Heart left ventricle (tissue), 13 donors: ENCODE results near the gene FUT3.

Experiments used
- POLR2A ChIP-seq, 2 donors: fragments of 450-650 bp; IDR thresholded peaks; one replicate each; pipeline ENCODE4 v1.6.1; 2017; ENCODE audit warnings: antibody characterized with exemption in 2 of 2, mild to moderate bottlenecking in 2 of 2, moderate library complexity in 2 of 2
- TF ChIP-seq, protein P1 (sequence below), 12 donors: fragments of 200-600 bp; sonication (generic) in 4 of 12; IDR thresholded peaks; one replicate each; pipeline versions ENCODE4 v1.5.0 to v1.8.0; 2018 to 2022; ENCODE audit warnings: antibody characterized with exemption in 12 of 12, mild to moderate bottlenecking in 5 of 12
- donor health status: ischemic (EF 13 %, LVEDD 7.1; RV severe dilation, severe dysfunction).
- donor health status: DM: no; HTN: yes; CAD: no.
- donor health status: DM: no; HTN: no; CAD: no.
- donor health status: ischemic (EF 25% LVEDD 6.9; RV normal size, moderate dysfunction).
- donor health status: ischemic (EF 25% LVEDD 5.7; RV mildly dilated, moderate dysfunction).
- donor health status: ischemic (EF 35%, LVEDD 5.7; RV mildly dilated, moderate dysfunction).
- donor health status: nonischemic (EF 11% LVEDD 7.7; RV severe dilation, severe dysfunction).
- donor health status: DM: yes; HTN: yes; CAD: no.
- donor health status: PGD.
- donor health status: ischemic (EF 29% LVEDD 5.4; RV normal size, mild dysfunction).
- donor health status: nonischemic (EF 23%, LVEDD 6.1; RV moderate dilation, normal function).

DNA sequence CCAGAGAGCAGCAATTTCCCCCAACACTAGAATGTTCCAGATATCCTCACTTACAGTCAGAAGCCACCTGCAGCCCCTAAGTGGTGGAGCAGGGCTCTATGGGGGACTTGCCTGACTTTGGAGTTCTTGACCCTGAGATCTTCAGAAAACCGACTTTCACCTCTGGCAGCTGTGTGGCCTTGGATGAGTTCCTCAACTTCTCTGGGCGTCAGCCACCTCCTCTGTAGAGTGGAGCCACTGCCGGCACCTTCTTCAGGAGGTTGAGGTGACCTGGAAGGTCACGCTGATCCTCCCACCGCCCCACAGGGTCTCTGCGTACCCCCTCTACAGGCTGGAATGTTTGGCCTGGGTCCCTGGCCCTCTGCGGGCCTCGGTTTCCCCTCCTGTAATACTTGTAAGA, 26.2 kb upstream of the FUT3 start:
- no peak for TF ChIP-seq POLR2A (IDR thresholded peaks at IDR 0.05)
- TF ChIP-seq, protein P1, sequence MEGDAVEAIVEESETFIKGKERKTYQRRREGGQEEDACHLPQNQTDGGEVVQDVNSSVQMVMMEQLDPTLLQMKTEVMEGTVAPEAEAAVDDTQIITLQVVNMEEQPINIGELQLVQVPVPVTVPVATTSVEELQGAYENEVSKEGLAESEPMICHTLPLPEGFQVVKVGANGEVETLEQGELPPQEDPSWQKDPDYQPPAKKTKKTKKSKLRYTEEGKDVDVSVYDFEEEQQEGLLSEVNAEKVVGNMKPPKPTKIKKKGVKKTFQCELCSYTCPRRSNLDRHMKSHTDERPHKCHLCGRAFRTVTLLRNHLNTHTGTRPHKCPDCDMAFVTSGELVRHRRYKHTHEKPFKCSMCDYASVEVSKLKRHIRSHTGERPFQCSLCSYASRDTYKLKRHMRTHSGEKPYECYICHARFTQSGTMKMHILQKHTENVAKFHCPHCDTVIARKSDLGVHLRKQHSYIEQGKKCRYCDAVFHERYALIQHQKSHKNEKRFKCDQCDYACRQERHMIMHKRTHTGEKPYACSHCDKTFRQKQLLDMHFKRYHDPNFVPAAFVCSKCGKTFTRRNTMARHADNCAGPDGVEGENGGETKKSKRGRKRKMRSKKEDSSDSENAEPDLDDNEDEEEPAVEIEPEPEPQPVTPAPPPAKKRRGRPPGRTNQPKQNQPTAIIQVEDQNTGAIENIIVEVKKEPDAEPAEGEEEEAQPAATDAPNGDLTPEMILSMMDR (IDR thresholded peaks at IDR 0.05): no peak
